ENCODE results near the gene AUTS2.

AUTS2 gene

GRCh38 chr7:70044064-70044463 lies 445.8 kb downstream of the AUTS2 start (continued):
- no peak for TF ChIP-seq ZNF394 (tag by site-specific recombination; IDR thresholded peaks at IDR 0.05; ENCODE audit: borderline replicate concordance)
- TF ChIP-seq SP7 (tag by site-specific recombination; IDR thresholded peaks at IDR 0.05): peak; percentile 71
- TF ChIP-seq GLIS1 (tag by site-specific recombination; IDR thresholded peaks at IDR 0.05): no peak
- TF ChIP-seq ZNF521 (tag by site-specific recombination; IDR thresholded peaks at IDR 0.05): no peak
- TF ChIP-seq ZNF777 (tag by site-specific recombination; IDR thresholded peaks at IDR 0.05; ENCODE audit: borderline replicate concordance): no peak
- TF ChIP-seq ZNF488 (tag by site-specific recombination; IDR thresholded peaks at IDR 0.05): no peak
- no peak for TF ChIP-seq ZNF837 (tag by site-specific recombination; IDR thresholded peaks at IDR 0.05)
- TF ChIP-seq ZBTB10 (tag by site-specific recombination; IDR thresholded peaks at IDR 0.05): no peak
- TF ChIP-seq ZNF510 (tag by site-specific recombination; IDR thresholded peaks at IDR 0.05; ENCODE audit: insufficient replicate concordance): no peak
- TF ChIP-seq KLF7 (tag by site-specific recombination; IDR thresholded peaks at IDR 0.05; ENCODE audit: borderline replicate concordance): no peak
- no peak for TF ChIP-seq ZNF707 (tag by site-specific recombination; IDR thresholded peaks at IDR 0.05)
- 0 out of 2 replicates have a peak, but pooled peaks have one; percentile 32 for TF ChIP-seq ZNF501 (tag by site-specific recombination; IDR thresholded peaks at IDR 0.05)
- TF ChIP-seq ZNF747 (tag by site-specific recombination; IDR thresholded peaks at IDR 0.05): no peak
- TF ChIP-seq ZNF157 (tag by site-specific recombination; IDR thresholded peaks at IDR 0.05): no peak
- TF ChIP-seq ZNF114 (tag by site-specific recombination; IDR thresholded peaks at IDR 0.05): no peak
- no peak for TF ChIP-seq ZBTB49 (tag by site-specific recombination; IDR thresholded peaks at IDR 0.05; ENCODE audit: low read depth)
- TF ChIP-seq ZBTB6 (tag by site-specific recombination; IDR thresholded peaks at IDR 0.05): no peak
- no peak for TF ChIP-seq ZNF214 (tag by site-specific recombination; IDR thresholded peaks at IDR 0.05; ENCODE audit: borderline replicate concordance)
- no peak for TF ChIP-seq ZNF138 (tag by site-specific recombination; IDR thresholded peaks at IDR 0.05; ENCODE audit: borderline replicate concordance)
- peak; percentile 9; the same call in 1 of the 2 replicates for TF ChIP-seq GFI1B (tag by site-specific recombination; IDR thresholded peaks at IDR 0.05)
- TF ChIP-seq ZNF544 (tag by site-specific recombination; IDR thresholded peaks at IDR 0.05): no peak

- Histone ChIP-seq H3K27ac (ENCODE audit: extremely low read depth, low read depth, low read length) (peak overlapping the region; percentile 64), H3K9me3 (ENCODE audit: control insufficient read depth, insufficient read depth, low read depth, low read length) (no peaks in the 10 kb centered on the region), H3K4me3 (ENCODE audit: low read depth, low read length) (no peak overlapping the region), H3K36me3 (ENCODE audit: control insufficient read depth in 2 of 2, insufficient read depth in 1 of 2, low read length in 2 of 2) (no peaks in the 10 kb centered on the region), H3K4me1 (ENCODE audit: control insufficient read depth, insufficient read depth, low read length) (peaks cover 37% of the 10 kb centered on the region)
- ChIA-PET CTCF (interaction anchor here (6.5 kb wide), 1 partner anchor 116 kb away, joined by 70 read pairs; no protein-coding TSS in a partner anchor), POLR2A (no interaction called here)
- TF ChIP-seq PRDM6 (tag by site-specific recombination; IDR thresholded peaks at IDR 0.05) (0 out of 2 replicates have a peak, but pooled peaks have one; percentile 27), GLIS2 (tag by site-specific recombination; IDR thresholded peaks at IDR 0.05) (no peak)
Measured at GRCh38 chr7:70044525-70044924, 446.2 kb downstream of the AUTS2 start.
